GM21619 (cell line): Measurements from ENCODE around the gene IL6R.
"Not testable (repeated sequence)": the region's sequence is repeated elsewhere in the genome, so short reads cannot be mapped to it uniquely, and the experiment has no call there.

ENCODE experiments used
- ATAC-seq: cut with Tn5 transposase; IDR thresholded peaks from one replicate; pipeline ENCODE4 v1.9.1; 2021; ENCODE audit not compliant: unreplicated experiment

IL6R gene

GRCh38 chr1:154478639-154479038, 73.5 kb downstream of the IL6R start:
- no peak for ATAC-seq

DNA sequence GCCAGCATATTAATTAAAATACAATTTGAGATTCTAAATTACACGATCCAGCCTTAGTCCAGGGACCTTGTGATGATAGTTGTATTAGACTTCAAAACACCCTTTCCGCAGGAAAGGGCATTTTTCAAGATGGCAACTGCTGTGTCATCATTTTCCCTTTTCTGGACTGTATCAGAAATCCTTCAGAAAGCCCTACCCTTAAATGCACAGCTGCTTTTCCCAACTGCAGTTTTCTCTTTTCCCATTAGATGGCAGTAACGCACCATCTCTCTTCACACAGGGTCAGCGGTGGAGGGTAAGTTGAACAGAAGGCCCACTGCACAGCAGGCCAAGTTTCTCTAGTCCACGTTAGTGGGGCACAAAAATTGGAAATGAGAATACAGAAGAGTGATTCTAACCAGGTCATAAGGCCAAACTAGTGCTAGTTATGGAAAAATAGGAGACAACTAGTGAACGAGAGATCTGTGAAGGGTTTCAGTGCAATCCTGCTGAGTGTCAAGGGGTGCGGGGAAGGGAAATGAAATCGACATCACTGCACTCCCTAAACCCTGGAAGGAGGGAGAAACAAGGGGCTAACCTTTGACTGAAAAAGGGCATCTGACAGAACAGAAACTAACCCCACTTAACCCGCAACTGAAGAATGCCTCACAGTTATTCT, 74.8 kb downstream of the IL6R start:
- ATAC-seq: no peak

GRCh38 chr1:154481053-154481452, 75.9 kb downstream of the IL6R start:
- no peak for ATAC-seq

- ATAC-seq: no peak
Measured at GRCh38 chr1:154483941-154484803, 79.0 kb downstream of the IL6R start.

- ATAC-seq: no peak
Measured at GRCh38 chr1:154485106-154485505, 80.0 kb downstream of the IL6R start.

GRCh38 chr1:154485910-154486496, 80.9 kb downstream of the IL6R start:
- ATAC-seq: no peak

DNA sequence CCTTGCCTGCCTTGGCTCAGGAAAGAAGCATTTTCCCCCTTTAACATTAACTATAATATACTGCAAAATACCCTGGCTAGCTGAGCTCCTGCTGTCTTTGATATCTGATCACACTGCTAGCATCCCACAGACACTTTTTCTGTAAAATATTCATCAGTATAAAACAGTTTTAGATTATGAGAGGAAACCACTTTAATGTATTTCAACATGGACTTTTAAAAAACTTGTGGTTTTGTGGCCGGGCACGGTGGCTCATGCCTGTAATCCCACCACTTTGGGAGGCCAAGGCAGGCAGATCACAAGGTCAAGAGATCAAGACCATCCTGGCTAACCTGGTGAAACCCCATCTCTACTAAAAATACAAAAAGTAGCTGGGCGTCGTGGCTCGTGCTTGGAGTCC, 81.6 kb downstream of the IL6R start:
- ATAC-seq: not testable (repeated sequence)

DNA sequence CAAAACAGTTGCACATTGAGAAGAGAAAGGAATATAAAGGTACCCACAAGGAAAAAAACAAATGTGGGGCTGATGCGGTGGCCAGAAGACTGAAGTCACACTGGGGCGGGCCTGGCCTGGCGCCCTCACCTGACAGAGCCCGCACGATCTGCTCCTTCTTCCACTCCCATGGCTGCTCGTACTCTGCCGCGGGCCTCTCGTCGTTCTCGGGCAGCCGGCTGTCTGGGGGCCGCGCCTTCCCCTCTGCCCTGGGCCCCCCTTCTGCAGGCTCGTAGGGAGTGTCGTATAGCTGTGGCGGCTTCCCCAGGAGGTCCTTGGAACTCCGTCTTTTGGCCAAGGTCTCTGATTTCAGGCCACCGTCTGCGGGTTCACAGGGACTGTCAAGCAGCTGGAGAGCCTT, 83.8 kb downstream of the IL6R start:
- ATAC-seq: no peak

DNA sequence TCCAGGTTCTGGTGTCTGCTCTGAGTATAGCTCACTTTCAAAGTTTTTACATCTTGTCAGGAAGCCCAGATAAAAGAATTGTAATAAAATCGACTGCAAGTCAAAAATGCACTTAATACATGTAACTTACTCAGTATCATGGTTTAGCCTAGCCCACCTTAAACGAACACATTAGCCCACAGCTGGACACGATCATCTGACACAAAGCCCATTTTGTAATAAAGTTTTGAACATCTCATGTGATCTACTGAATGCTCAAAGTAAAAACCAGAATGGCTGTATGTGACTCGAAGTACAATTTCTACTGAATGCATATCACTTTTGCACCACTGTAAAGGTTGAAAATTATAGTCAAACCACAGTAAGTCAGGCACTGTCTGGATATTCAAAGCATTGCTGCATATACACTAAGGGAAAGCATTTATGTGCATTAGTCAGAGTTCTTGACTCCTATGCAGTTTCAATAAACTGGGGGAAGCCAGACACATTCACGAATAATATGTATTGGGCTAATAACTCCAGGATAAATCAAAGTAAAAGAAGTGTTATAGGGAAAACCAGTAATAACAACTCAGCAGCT, 84.6 kb downstream of the IL6R start:
- no peak for ATAC-seq

DNA sequence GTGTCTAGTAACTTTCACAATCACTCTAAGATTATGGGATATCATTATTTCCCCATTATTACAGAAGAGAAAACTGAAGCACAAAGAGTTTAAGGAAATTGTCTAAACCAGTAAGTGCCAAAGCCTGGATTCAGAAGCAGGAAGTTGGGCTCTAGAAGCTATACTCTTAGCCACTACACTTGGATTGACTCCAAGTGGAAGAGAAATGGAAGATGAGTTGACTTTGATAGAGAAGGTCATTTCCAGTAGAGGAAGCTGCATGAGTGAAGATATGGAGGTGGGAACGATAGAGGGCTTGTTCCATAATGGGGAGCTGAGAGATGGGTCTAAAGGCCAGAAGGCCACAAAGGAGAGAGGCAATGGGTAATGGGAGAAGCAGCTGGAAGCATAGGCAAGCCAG, 85.2 kb downstream of the IL6R start:
- no peak for ATAC-seq

GRCh38 chr1:154492115-154492514, 87.0 kb downstream of the IL6R start:
- ATAC-seq: no peak

GRCh38 chr1:154493276-154493675, 88.1 kb downstream of the IL6R start:
- no peak for ATAC-seq

DNA sequence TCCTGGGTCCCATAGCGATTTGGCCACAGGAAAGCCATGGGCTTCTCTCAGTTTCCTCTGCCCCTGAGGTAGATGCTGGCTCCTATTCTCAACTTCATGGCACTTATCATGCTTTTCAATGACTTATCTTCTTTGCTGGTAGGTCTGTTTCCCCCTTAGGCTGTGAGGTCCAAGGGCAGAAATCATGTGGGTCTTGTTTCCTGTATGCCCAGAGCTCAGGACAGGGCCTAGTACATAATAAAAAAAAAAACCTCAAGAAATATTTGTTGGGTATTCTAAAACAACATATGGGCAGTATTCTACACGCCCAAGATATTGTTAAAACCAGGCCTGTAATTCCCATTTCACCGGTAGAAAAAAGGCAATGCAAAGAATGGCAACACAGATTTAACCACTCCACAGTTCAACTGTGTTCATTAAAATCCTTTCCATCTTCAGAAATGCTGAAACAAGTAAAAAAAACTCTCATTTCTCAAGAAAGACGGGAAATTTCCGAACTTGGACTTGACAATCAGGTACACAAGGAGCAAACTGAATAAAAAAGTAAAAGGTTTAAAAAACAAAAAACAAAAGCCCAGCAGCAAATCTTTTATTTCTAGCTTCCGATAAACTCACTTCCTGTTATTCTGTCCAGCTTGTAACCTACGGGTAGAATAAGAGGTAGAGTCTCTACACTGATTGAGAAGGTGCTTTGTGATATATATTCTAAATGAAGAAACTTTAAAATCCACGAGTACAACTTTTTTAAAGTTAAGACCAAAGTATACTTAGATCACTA, 90.5 kb downstream of the IL6R start:
- ATAC-seq: no peak

DNA sequence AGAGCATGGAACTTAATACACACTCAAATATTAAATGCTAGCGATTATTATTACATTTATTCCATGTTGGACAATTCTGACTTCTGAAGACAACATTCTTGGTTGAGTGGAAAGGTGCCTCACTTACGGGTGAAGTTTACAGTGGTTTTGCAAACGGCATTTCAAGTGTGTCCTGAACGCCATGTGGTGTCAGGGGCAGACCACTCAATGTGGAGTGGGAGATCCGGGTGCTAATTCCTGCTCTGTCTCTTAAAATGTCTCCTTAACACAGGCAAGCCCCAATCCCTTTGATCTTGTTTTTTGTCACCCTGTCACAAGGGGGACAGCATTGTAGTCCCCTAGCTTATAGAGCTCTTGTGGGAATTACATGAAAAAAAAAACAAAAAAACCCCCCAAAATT, 91.2 kb downstream of the IL6R start:
- no peak for ATAC-seq

DNA sequence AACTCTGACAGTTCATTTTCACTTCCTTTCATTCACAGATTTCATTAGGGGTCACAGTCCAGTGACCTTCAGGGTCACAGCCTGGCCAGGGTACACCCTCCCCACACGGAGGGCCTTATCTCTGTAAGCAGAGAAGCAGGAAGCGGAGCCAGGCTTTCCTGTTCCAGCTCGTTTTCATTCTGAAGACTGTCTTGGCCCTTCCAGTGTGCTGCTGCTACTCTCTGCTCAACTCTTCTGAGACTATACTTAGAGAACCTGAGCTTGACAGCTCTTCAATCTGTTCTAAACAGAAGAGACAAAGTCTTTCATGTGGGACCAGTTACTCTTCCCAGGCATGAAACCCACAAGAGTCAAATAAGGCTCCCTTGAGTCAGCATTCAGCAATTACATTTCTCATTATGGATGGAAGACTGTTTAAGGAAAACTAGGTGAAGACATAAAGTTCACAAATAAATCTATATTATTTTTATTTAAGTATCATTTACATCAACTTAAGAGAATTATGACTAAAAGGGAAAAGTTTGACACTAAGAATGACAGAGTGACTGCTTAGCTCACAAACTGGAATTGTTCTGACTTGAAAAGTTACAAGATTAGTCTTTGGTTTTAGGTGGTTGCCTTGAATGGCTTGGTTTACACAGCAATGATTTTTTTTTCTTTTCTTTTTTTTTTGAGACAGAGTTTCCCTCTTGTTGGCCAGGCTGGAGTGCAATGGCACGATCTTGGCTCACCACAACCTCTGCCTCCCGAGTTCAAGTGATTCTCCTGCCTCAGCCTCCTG, 92.1 kb downstream of the IL6R start:
- ATAC-seq: no peak

GRCh38 chr1:154499446-154499845, 94.3 kb downstream of the IL6R start:
- no peak for ATAC-seq

DNA sequence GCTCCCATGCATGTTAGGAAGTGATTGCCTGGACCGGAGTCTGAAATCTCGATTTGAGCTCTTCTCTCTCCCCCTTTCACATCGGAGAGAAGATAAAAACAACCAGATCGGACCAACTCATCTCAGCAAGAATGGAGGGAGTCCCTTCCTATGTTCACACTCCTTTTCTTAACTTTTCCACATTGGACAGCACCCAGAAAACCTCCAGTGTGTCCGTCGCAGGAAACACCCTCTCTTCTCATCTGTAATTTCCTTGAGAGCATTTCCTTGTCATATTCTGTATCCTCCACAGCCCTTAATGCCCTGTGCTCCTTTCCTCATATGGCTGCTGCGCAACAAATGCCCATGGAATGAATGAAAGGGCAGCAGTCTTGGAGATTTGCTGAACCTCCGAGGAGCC, 95.4 kb downstream of the IL6R start:
- no peak for ATAC-seq

- no peak for ATAC-seq
Measured at GRCh38 chr1:154501423-154502065, 96.4 kb downstream of the IL6R start.

DNA sequence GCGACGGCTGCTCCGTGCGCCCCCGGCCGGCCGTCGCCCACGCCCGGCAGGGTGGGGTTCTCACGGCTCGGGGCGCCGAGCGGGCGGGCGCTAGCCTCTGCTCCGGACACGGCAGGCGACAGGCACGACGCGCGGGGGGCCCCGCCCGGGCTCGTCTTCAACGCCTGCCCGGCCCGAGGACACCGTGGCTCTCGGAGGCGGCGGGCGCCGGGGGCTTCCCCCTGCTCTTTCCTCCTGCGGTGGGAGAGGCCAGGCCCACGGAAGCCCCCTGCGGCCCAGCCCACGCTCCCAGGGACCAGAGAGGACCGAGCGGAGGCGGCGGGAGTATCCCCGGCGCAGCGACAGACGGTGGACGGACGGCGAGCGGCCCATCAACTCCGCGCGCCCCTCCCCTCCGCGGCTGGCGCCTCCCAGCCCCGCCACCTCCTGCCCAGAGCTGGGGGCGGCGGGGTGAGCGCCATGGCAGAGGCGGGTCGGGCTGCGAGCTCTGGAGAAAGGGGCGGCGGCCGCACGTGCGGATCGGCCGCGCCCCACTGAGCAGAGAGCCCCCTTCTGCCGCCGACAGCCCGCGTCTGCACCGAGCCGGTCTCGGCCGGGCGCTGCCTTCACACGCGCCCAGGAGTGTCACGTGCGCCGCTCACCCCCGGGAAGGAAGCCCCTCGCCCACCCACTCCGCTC, 97.1 kb downstream of the IL6R start, which contains the start of the genes SHE and TDRD10:
SHE (minus strand) TSS at position 347 of the 678 bp plus-strand sequence. CDS start 386 bp downstream, outside the sequence.
TDRD10 (plus strand) TSS at position 154 of the 678 bp plus-strand sequence. CDS start 4,685 bp downstream, outside the sequence.
- no peak for ATAC-seq
